Embryonic facial prominence (tissue), 1 donor: ENCODE data around the gene MAP3K20.
"Not testable (repeated sequence)": the region's sequence is repeated elsewhere in the genome, so short reads cannot be mapped to it uniquely, and the experiment has no call there.

Source experiments
- DNase-seq: peaks from one replicate; pipeline ENCODE4 v3.0.0-alpha.2; 2016; ENCODE audit errors: extremely low spot score

Gene MAP3K20

GRCh38 chr2:173278794-173279526 lies 203.3 kb downstream of the MAP3K20 start:
- DNase-seq, result no peak

DNA sequence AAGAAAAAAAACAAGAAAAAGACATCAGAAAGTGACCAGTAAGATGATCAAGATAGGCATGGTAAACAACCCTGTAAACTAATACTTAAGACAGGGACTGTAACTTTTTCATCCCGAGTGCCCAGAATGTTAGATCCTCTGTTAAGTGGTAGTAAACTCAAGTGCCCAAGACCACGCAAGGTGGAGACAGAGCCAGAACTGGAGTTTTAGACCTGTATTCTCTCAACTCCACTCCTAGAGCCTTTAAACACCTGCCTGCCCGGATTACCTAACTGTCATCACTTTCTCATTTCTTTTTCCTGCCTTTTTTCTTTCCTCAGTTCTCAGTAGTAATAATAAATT lies 203.9 kb downstream of the MAP3K20 start:
- DNase-seq, result no peak

- no peak for DNase-seq
These were observed 205.2 kb downstream of the MAP3K20 start for GRCh38 chr2:173280853-173281252.

- not testable (repeated sequence) for DNase-seq
These were observed 206.3 kb downstream of the MAP3K20 start for GRCh38 chr2:173281898-173282297.

DNA sequence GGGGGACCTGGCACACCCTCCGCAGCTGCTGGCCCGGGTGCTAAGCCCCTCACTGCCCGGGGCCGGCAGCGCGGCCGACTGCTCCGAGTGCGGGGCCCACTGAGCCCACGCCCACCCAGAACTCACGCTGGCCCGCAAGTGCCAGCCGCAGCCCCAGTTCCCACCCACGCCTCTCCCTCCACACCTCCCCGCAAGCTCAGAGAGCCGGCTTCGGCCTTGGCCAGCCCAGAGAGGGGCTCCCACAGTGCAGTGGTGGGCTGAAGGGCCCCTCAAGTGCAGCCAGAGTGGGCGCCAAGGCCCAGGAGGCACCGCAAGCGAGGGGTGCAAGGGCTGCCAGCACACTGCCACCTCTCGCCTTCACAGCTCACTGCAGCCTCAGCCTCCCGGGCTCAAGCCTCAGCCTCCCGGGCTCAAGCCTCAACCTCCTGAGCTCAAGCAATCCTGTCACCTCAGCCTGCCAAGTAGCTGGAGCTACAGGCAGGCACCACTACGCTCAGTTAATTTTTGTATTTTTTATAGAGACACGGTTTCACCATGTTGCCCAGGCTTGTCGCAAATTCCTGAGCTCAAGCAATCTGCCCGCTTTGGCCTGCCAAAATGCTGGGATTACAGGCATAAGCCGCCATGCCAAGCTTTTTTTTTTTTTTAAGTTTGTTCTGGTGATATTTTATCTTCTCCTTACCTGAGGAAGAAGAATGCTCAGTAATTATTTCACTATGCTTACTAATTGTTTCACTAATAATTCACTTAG lies 207.3 kb downstream of the MAP3K20 start:
- no peak for DNase-seq

DNA sequence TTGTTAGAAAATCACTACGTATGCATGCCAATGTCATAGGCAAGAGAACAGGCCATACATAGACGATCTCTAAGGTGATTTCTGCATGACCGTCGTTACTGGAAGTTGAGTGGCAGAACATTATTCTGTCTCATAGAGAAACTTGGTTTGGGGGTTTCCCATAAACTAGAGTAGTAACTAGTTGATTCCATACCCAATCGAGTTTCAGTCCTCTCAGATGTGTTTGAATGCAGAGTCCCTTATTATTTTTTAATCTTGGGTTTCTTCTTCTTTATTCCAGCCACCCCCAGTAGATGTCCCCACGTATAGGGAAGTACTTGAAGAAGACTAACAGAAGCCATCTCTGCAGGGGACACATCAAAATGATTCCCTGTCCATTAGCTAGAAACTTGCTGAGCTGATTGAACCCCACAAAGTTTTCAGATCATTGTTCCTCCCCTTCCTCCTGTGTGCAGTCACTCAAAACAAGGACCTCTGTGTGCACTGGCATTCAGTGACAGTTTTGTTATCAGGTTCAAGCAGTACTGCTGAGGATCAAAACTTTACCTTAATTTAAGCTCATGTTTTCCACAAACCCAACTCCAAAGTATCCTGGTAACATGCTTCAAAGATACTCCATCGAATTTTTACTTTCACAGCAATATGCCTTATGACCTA lies 210.6 kb downstream of the MAP3K20 start:
- DNase-seq, result no peak

GRCh38 chr2:173287594-173287993 lies 211.9 kb downstream of the MAP3K20 start:
- no peak for DNase-seq

- no peak for DNase-seq
These were observed 212.9 kb downstream of the MAP3K20 start for GRCh38 chr2:173288561-173288960.

- no peak for DNase-seq
These were observed 214.4 kb downstream of the MAP3K20 start for GRCh38 chr2:173290046-173290445.

DNA sequence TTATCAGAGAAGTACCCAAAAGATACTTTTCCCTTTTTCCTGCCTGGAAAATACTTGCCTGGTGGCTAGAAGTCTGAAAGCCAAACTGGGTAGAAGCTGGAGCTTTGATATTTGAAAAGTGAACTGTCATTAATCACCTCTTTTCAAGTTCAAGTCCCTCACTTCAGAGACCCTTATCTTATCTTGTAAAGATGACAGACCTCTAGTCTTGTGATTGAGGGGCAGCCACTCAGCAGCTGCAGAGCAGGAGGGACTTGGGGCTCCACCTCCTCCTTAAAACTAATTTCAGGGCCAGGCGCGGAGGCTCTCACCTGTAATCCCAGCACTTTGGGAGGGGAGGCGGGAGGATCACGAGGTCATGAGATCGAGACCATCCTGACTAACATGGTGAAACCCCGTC lies 214.9 kb downstream of the MAP3K20 start:
- no peak for DNase-seq

GRCh38 chr2:173291412-173291811 lies 215.8 kb downstream of the MAP3K20 start:
- no peak for DNase-seq

DNA sequence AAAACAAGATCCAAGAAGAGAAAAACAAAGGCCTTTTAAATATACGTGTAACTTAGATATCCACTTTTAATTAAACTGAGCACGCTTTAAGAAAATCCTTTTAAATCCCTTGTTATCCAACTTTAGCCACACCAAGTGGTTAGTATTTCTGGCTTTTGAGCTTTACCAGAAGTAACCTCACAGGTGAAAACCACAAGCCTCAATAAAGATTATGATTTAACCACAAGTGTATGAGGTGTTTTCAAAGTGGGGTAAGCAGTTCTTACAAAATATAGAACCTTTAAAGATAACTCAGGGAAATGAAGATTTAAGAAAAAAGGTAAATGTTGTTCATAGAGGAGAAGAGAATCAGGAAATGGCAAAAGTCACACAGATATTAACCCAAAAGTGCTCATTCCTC lies 220.6 kb downstream of the MAP3K20 start:
- DNase-seq, result no peak

GRCh38 chr2:173298536-173299097 lies 223.0 kb downstream of the MAP3K20 start:
- DNase-seq, result no peak

- DNase-seq, result no peak
These were observed 224.1 kb downstream of the MAP3K20 start for GRCh38 chr2:173299764-173300163.

DNA sequence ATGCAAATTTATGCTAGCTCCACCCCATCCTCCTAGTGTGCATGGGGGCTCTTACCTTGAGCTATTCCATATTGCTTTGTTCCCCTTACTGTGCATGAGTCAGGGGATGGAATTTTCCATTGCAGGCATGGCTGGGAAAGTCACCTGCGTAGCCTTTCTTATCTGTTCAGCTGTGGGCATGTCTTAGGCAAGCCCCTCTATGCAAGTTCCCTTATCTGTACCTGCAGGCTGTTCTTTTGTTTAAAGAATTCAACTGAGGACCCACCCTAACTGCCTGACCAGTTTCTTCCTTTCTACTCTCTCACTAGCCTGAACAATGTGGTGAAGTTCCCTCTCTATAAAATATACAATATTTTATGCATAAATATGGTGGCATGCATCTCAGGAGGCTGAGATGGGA lies 224.8 kb downstream of the MAP3K20 start:
- DNase-seq, result no peak

DNA sequence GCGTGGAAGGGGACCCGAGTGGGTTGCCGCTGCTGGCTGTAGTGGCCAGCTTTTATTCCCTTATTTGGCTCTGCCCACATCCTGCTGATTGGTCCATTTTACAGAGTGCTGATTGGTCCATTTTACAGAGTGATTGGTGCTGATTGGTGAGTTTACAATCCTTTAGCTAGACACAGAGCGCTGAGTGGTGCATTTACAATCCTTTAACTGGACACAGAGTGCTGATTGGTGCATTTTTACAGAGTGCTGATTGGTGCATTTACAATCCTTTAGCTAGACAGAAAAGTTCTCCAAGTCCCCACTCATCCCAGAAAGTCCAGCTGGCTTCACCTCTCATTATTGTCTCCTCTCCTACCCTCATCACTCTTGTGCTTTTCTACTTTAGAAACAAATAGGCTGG lies 225.9 kb downstream of the MAP3K20 start:
- not testable (repeated sequence) for DNase-seq

GRCh38 chr2:173305303-173305702 lies 229.7 kb downstream of the MAP3K20 start:
- DNase-seq, result no peak

- no peak for DNase-seq
These were observed 231.6 kb downstream of the MAP3K20 start for GRCh38 chr2:173307293-173307692.

DNA sequence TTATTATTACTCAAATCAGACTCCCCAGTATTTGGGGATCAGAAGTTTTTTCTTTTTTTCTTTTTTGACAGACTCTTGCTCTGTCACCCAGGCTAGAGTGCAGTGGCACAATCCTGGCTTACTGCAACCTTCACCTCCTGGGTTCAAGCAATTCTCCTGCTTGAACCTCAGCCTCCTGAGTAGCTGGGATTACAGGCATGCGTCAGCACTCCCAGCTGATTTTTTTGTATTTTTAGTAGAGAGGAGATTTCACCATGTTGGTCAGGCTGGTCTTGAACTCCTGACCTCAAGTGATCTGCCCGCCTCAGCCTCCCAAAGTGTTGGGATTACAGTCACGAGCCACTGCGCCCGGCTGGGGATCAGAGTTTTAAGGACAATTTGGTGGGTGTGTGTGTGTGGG lies 233.7 kb downstream of the MAP3K20 start:
- DNase-seq, result not testable (repeated sequence)

GRCh38 chr2:173311844-173312606 lies 236.4 kb downstream of the MAP3K20 start:
- DNase-seq, result no peak
